A673 (cell line): ENCODE measurements around the gene C10orf95. TPM values are rescaled to one million over a fixed set of nuclear protein-coding genes. Genes with fewer than 3 reads are reported as not detected.

Source experiments
- BruUV-seq: library from RNA; stranded (reverse); fragments of 400-500 nt; replicated peaks from 2 replicates; lab custom pipeline; 2021; lab: Mats Ljungman, UMichigan
- CTCF ChIA-PET: fragments of 300-600 bp; sonication (Branson Sonifier 250); formaldehyde crosslinking; loops from one replicate; lab custom pipeline; 2022; ENCODE audit warnings: antibody characterized with exemption; lab: Charles Lee
- POLR2A ChIA-PET: fragments of 300-600 bp; sonication (Branson Sonifier 250); formaldehyde crosslinking; loops from one replicate; lab custom pipeline; 2022; ENCODE audit warnings: antibody characterized with exemption; ENCODE audit not compliant: low non-redundant PET; lab: Charles Lee
- DNase-seq: peaks from one replicate; pipeline ENCODE4 v3.0.0-alpha.2; 2015; ENCODE audit warnings: low spot score
- H3K27ac ChIP-seq: fragments of 200-600 bp; sonication (generic); 2 replicates; pipeline ENCODE4 v1.5.1; 2016; ENCODE audit warnings: mixed run types, low read depth, mild to moderate bottlenecking, mixed read lengths, antibody characterized with exemption, low read length; ENCODE audit not compliant: poor library complexity, severe bottlenecking
- H3K27me3 ChIP-seq: fragments of 200-600 bp; sonication (generic); replicated peaks from 2 replicates; pipeline ENCODE4 v1.6.1; 2017; ENCODE audit warnings: mixed run types, low read depth, mild to moderate bottlenecking, mixed read lengths, antibody characterized with exemption, low read length; ENCODE audit not compliant: insufficient read depth, poor library complexity
- H3K36me3 ChIP-seq: fragments of 200-600 bp; sonication (generic); 2 replicates; pipeline ENCODE4 v1.6.1; 2016; ENCODE audit warnings: mixed run types, mild to moderate bottlenecking, mixed read lengths, antibody characterized with exemption, low read length; ENCODE audit not compliant: insufficient read depth, poor library complexity, severe bottlenecking
- H3K4me1 ChIP-seq: fragments of 200-600 bp; sonication (generic); 2 replicates; pipeline ENCODE4 v1.6.1; 2017; ENCODE audit warnings: mixed run types, mild to moderate bottlenecking, mixed read lengths, antibody characterized with exemption, low read length; ENCODE audit not compliant: insufficient read depth, poor library complexity, severe bottlenecking
- H3K4me3 ChIP-seq: fragments of 200-600 bp; sonication (generic); 2 replicates; pipeline ENCODE4 v1.5.1; 2016; ENCODE audit warnings: low read depth, mixed run types, mild to moderate bottlenecking, mixed read lengths, low read length; ENCODE audit not compliant: poor library complexity, severe bottlenecking
- H3K9me3 ChIP-seq: fragments of 200-600 bp; sonication (generic); 2 replicates; pipeline ENCODE4 v1.6.1; 2016; ENCODE audit warnings: mixed run types, low read depth, mild to moderate bottlenecking, mixed read lengths, antibody characterized with exemption, low read length; ENCODE audit not compliant: poor library complexity, severe bottlenecking
- EZH2 ChIP-seq: fragments of 200-600 bp; sonication (generic); IDR thresholded peaks from 2 replicates; pipeline ENCODE4 v1.6.1; 2017; ENCODE audit warnings: borderline replicate concordance, low read depth, mild to moderate bottlenecking, mixed read lengths, antibody characterized with exemption, low read length; ENCODE audit not compliant: poor library complexity, severe bottlenecking
- intact Hi-C: fragments of 100-400 bp; cut with micrococcal nuclease; formaldehyde crosslinking; loops from one replicate; pipeline ENCODE4 v1.10.0; 2022; ENCODE audit not compliant: unreplicated experiment
- total RNA-seq: library from RNA; stranded (reverse); gene quantifications from 2 replicates; pipeline ENCODE4 v1.2.3, GENCODE V29; 2021
- TF ChIP-seq, protein P1 (sequence below): fragments of 300-800, 200-600 bp; sonication (generic); conservative IDR thresholded peaks from 2 replicates; pipeline ENCODE4 v1.5.1; 2017; ENCODE audit warnings: low read depth, mild to moderate bottlenecking, antibody characterized with exemption, low read length, moderate library complexity, mixed read lengths

The C10orf95 gene
- total RNA-seq, 1 experiment from 2014 or later = not detected

DNA sequence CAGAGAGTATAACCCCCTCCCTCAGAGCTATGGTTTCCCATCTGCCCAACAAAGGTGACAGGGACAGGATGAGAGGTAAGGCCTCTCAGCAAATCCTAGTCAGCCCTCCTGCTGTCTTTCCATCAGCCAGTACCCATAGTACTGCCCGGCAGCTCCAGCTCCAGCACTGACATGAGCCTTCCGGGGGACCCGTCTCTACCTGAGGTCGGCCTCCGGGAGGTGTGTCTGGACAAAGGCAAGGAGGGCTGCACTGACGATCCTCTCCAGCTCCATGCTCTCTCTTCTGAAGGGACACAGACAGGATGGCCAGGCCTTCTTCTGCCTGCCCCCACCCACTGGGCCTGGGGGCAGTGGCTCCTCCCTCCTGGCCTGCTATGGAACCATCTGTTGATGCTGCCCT, 26.4 kb downstream of the C10orf95 start:
- intact Hi-C loops = no loop called here
- CTCF ChIA-PET = no interaction called here
- peaks cover 8% of the 10 kb centered on the region for H3K36me3 ChIP-seq
- H3K27me3 ChIP-seq = no peaks in the 10 kb centered on the region
- peaks cover 10% of the 10 kb centered on the region for H3K4me1 ChIP-seq
- H3K4me3 ChIP-seq = no peak overlapping the region
- TF ChIP-seq EZH2 = no peak
- TF ChIP-seq, protein P1, sequence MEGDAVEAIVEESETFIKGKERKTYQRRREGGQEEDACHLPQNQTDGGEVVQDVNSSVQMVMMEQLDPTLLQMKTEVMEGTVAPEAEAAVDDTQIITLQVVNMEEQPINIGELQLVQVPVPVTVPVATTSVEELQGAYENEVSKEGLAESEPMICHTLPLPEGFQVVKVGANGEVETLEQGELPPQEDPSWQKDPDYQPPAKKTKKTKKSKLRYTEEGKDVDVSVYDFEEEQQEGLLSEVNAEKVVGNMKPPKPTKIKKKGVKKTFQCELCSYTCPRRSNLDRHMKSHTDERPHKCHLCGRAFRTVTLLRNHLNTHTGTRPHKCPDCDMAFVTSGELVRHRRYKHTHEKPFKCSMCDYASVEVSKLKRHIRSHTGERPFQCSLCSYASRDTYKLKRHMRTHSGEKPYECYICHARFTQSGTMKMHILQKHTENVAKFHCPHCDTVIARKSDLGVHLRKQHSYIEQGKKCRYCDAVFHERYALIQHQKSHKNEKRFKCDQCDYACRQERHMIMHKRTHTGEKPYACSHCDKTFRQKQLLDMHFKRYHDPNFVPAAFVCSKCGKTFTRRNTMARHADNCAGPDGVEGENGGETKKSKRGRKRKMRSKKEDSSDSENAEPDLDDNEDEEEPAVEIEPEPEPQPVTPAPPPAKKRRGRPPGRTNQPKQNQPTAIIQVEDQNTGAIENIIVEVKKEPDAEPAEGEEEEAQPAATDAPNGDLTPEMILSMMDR = no peak
- H3K9me3 ChIP-seq = no peaks in the 10 kb centered on the region
- DNase-seq = no peak
- no TSS peak for BruUV-seq
- H3K27ac ChIP-seq = no peak overlapping the region
- POLR2A ChIA-PET = no interaction called here

DNA sequence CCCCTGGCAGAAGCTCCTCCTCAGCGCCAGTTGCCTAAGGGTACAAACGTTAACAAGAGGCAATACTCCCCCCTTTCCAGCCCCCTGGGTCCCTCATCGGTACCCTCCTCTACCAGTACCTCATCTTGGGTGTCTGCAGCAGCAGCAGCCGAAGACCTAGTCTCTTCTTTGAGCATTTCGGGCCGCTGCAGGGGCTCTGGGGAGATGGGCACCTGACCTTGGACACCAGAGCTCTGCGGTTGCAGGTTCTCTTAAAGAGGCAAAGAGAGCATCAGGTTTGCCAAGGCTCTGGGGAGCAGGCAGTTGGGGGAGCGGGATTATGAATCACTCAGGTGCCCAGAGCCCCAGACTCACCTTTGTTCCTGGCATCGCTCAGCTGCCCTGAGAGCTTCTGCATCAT, 27.2 kb downstream of the C10orf95 start:
- BruUV-seq = no TSS peak
- no peaks in the 10 kb centered on the region for H3K9me3 ChIP-seq
- no peaks in the 10 kb centered on the region for H3K27me3 ChIP-seq
- H3K4me1 ChIP-seq = peaks cover 12% of the 10 kb centered on the region
- H3K4me3 ChIP-seq = no peak overlapping the region
- DNase-seq = no peak
- TF ChIP-seq, protein P1 = no peak
- TF ChIP-seq EZH2 = no peak
- H3K27ac ChIP-seq = no peak overlapping the region
- H3K36me3 ChIP-seq = peaks cover 8% of the 10 kb centered on the region
- CTCF ChIA-PET = interaction anchor here (1.6 kb wide), 1 partner anchor 194 kb away, joined by 5 read pairs; no protein-coding TSS in a partner anchor
- POLR2A ChIA-PET = interaction anchor here (0.5 kb wide), 1 partner anchor 11 kb away, joined by 3 read pairs; no protein-coding TSS in a partner anchor
- intact Hi-C loops = no loop called here

DNA sequence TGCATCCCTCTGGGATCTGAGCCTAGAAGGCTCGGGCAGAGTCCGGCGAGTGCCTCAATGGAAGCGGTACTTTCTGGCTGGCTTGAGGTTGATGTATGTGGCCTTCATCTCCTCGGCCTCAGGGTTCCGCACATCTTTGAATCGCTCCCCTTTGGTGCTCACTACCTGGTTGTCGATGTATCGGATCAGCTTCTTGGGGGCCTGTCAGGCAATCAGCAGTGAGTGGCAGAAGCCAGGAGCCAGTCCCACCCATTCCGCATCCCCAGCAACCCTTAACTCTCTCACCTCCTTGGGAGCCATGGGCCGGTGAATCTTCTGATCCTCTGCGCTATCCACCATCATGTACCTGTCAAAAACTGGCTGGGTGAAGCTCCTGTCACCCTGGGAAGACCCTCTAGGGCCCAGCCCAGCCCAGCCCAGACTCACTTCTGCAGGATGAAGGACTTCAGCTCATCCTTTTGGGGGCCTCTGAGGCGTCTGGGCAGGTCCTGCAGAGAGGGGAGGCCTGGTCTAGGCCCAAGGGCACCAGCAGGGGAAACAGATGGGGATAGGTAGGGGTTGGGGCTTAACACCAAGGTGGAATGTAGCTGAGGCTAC, 27.9 kb downstream of the C10orf95 start:
- Histone ChIP-seq H3K27me3 (no peaks in the 10 kb centered on the region), H3K4me3 (no peak overlapping the region), H3K36me3 (peaks cover 8% of the 10 kb centered on the region), H3K9me3 (no peaks in the 10 kb centered on the region), H3K4me1 (peaks cover 16% of the 10 kb centered on the region), H3K27ac (no peak overlapping the region)
- intact Hi-C loops = no loop called here
- ChIA-PET CTCF (interaction anchor here (0.5 to 1.6 kb wide), 4 partner anchors 30 to 193 kb away, joined by 3 to 9 read pairs (median 4); no protein-coding TSS in a partner anchor), POLR2A (interaction anchor here (0.5 kb wide), 1 partner anchor 12 kb away, joined by 3 read pairs; no protein-coding TSS in a partner anchor)
- no peak for DNase-seq
- TF ChIP-seq EZH2 = no peak
- TF ChIP-seq, protein P1 = no peak
- BruUV-seq = TSS peak; percentile 51
